GM12891 (cell line): ENCODE data around the gene FNBP1.

Experiments used
- POLR2A ChIP-seq: IDR thresholded peaks from 2 replicates; pipeline ENCODE4 v1.6.1; 2011; ENCODE audit warnings: low read depth, low read length, control low read depth
- POLR2AphosphoS5 ChIP-seq: IDR thresholded peaks from 2 replicates; pipeline ENCODE4 v1.6.1; 2011; ENCODE audit warnings: low read depth, low read length, control low read depth
- POU2F2 ChIP-seq: IDR thresholded peaks from 2 replicates; pipeline ENCODE4 v1.6.1; 2011; ENCODE audit warnings: low read depth, mild to moderate bottlenecking, control low read depth, low read length, moderate library complexity
- SPI1 ChIP-seq: IDR thresholded peaks from 2 replicates; pipeline ENCODE4 v1.6.1; 2011; ENCODE audit warnings: low read depth, low read length, control low read depth
- TAF1 ChIP-seq: IDR thresholded peaks from 2 replicates; pipeline ENCODE4 v1.6.1; 2011; ENCODE audit warnings: low read depth, low read length, control low read depth

GRCh38 chr9:129954868-129955550 lies 88.0 kb downstream of the FNBP1 start:
- no peak for TF ChIP-seq POLR2A
- TF ChIP-seq POLR2AphosphoS5: no peak
- no peak for TF ChIP-seq TAF1
- TF ChIP-seq POU2F2: no peak
- no peak for TF ChIP-seq SPI1
